Chondrocyte (in vitro differentiated cells): ENCODE data around the gene KLK13. TPM values are rescaled to one million over a fixed set of nuclear protein-coding genes. Genes with fewer than 3 reads are reported as not detected.

ENCODE experiments used
- DNase-seq: peaks from one replicate; pipeline ENCODE4 v3.0.0; 2021; ENCODE audit warnings: mixed read lengths, low spot score
- H3K27ac Mint-ChIP-seq: one replicate; pipeline ENCODE4 v1.8.0; 2021; ENCODE audit warnings: mild to moderate bottlenecking, moderate library complexity, mixed read lengths; ENCODE audit not compliant: unreplicated experiment
- H3K27me3 Mint-ChIP-seq: 2 replicates; pipeline ENCODE4 v1.8.0; 2021; ENCODE audit warnings: low read depth, mixed read lengths
- H3K36me3 Mint-ChIP-seq: 2 replicates; pipeline ENCODE4 v1.8.0; 2021; ENCODE audit warnings: low read depth, mixed read lengths
- H3K4me1 Mint-ChIP-seq: 2 replicates; pipeline ENCODE4 v1.8.0; 2021; ENCODE audit warnings: low read depth, mild to moderate bottlenecking, mixed read lengths
- H3K4me3 Mint-ChIP-seq: one replicate; pipeline ENCODE4 v1.8.0; 2021; ENCODE audit warnings: mild to moderate bottlenecking, moderate library complexity, mixed read lengths; ENCODE audit not compliant: unreplicated experiment
- H3K9me3 Mint-ChIP-seq: 2 replicates; pipeline ENCODE4 v1.8.0; 2021; ENCODE audit warnings: low read depth, mixed read lengths
- total RNA-seq: library from RNA; stranded (reverse); gene quantifications from 3 replicates; pipeline ENCODE4 v1.2.1, GENCODE V29; 2021
- TF ChIP-seq, protein P1 (sequence below): fragments of 200-600 bp; sonication (generic); IDR thresholded peaks from 2 replicates; pipeline ENCODE4 v1.5.0; 2021; ENCODE audit warnings: antibody characterized with exemption, mild to moderate bottlenecking, moderate library complexity

Gene KLK13
- total RNA-seq, 1 donor from 2014 or later: not detected

DNA sequence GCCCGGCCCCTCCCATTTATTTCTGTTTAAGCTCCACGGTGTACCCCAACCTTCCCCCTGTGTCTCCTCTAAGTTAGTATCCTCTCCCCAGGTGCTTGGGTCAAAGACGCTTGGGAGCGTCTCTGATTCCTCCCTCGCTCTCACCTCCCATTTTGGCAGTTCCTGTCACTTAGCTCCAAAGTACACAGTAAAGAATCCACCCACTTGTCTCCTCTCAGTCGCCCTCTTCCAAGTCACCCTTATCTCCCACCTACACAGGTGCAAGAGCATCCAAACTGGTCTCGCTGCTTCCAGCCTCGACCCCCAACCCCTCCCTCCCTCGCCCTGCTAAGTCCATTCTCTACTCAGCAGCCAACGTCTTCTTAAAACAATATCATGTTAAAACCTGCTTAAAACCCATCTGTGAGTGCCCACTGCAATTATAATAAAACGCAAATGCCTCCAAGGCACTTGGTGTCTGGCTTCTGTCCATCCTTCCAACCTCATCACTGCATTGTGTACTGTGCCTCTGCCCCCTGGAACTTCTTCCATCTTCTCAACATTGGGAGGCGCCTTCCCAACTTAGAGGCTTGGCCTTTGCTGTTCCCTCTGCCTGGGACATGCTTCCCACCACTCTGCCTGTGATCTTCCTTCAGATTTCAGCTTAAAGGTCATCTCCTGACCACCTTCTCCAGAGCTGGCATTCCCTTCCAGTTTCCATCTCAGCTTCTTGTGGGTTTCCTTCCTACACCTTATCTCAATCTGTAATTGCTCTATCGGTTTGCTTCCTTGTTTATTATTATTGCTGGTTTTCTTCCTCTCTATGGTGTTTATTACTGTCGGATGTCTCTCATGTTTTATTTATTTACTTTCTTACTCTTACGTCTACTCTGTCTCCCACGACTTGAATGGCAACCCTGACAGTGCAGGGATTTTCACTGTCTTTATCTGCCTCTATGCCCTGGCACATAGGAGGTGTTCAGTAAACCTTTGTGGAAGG lies 27.3 kb upstream of the KLK13 start:
- TF ChIP-seq, protein P1, sequence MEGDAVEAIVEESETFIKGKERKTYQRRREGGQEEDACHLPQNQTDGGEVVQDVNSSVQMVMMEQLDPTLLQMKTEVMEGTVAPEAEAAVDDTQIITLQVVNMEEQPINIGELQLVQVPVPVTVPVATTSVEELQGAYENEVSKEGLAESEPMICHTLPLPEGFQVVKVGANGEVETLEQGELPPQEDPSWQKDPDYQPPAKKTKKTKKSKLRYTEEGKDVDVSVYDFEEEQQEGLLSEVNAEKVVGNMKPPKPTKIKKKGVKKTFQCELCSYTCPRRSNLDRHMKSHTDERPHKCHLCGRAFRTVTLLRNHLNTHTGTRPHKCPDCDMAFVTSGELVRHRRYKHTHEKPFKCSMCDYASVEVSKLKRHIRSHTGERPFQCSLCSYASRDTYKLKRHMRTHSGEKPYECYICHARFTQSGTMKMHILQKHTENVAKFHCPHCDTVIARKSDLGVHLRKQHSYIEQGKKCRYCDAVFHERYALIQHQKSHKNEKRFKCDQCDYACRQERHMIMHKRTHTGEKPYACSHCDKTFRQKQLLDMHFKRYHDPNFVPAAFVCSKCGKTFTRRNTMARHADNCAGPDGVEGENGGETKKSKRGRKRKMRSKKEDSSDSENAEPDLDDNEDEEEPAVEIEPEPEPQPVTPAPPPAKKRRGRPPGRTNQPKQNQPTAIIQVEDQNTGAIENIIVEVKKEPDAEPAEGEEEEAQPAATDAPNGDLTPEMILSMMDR: no peak
- no peak overlapping the region for H3K27ac Mint-ChIP-seq
- H3K4me1 Mint-ChIP-seq: peaks cover 2% of the 10 kb centered on the region
- peaks cover 6% of the 10 kb centered on the region for H3K36me3 Mint-ChIP-seq
- H3K27me3 Mint-ChIP-seq: no peaks in the 10 kb centered on the region
- no peak for DNase-seq
- H3K4me3 Mint-ChIP-seq: no peak overlapping the region
- no peaks in the 10 kb centered on the region for H3K9me3 Mint-ChIP-seq

DNA sequence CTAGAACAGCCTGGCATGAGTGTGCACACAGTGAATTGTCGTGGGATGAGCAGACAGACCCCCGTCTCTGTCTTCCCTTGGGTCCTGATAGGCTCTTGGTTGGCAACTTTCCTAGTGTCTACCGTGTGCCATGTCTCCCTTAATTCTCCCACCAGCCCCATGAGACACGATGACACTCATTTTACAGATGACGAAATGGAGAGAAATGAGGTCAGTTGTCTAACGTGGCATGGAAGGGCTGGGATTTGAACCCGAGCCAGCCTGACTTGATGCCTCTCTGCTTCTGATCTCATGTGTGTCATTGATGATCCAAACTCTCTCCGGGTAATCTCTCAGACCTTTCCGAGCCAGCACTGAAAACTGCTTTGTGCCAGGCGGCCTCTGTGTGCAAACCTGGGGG lies 26.2 kb upstream of the KLK13 start:
- H3K4me1 Mint-ChIP-seq: peaks cover 2% of the 10 kb centered on the region
- no peak overlapping the region for H3K27ac Mint-ChIP-seq
- TF ChIP-seq, protein P1: no peak
- peaks cover 2% of the 10 kb centered on the region for H3K36me3 Mint-ChIP-seq
- no peak overlapping the region for H3K4me3 Mint-ChIP-seq
- DNase-seq: no peak
- H3K27me3 Mint-ChIP-seq: no peaks in the 10 kb centered on the region
- no peaks in the 10 kb centered on the region for H3K9me3 Mint-ChIP-seq

GRCh38 chr19:51090471-51090870 lies 25.6 kb upstream of the KLK13 start:
- no peaks in the 10 kb centered on the region for H3K9me3 Mint-ChIP-seq
- no peaks in the 10 kb centered on the region for H3K27me3 Mint-ChIP-seq
- no peak overlapping the region for H3K4me3 Mint-ChIP-seq
- H3K27ac Mint-ChIP-seq: no peak overlapping the region
- H3K4me1 Mint-ChIP-seq: peaks cover 2% of the 10 kb centered on the region
- peaks cover 2% of the 10 kb centered on the region for H3K36me3 Mint-ChIP-seq
- TF ChIP-seq, protein P1: no peak
- DNase-seq: no peak

DNA sequence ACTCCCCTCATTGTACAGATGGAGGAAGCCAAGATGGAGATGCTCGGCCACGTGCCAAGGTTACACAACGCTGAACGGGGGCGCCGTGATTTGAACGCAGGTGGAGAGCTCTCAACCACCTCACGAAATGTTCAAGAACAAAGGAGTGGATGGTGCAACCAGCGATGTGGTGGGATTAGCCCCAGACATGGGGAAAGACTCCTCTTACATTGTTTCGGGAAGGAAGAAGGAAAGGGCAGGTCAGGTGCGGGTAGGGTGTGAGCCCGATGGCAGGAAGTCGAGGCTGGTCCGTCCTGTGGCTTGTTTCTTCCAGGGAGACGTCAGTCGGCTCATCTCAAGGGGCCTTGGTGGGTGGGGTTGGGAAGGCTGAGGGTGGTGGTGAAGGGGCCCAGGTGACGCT lies 24.9 kb upstream of the KLK13 start:
- no peak for DNase-seq
- TF ChIP-seq, protein P1: no peak
- H3K4me3 Mint-ChIP-seq: no peak overlapping the region
- peaks cover 2% of the 10 kb centered on the region for H3K36me3 Mint-ChIP-seq
- H3K27ac Mint-ChIP-seq: no peak overlapping the region
- peaks cover 2% of the 10 kb centered on the region for H3K4me1 Mint-ChIP-seq
- no peaks in the 10 kb centered on the region for H3K27me3 Mint-ChIP-seq
- H3K9me3 Mint-ChIP-seq: no peaks in the 10 kb centered on the region

DNA sequence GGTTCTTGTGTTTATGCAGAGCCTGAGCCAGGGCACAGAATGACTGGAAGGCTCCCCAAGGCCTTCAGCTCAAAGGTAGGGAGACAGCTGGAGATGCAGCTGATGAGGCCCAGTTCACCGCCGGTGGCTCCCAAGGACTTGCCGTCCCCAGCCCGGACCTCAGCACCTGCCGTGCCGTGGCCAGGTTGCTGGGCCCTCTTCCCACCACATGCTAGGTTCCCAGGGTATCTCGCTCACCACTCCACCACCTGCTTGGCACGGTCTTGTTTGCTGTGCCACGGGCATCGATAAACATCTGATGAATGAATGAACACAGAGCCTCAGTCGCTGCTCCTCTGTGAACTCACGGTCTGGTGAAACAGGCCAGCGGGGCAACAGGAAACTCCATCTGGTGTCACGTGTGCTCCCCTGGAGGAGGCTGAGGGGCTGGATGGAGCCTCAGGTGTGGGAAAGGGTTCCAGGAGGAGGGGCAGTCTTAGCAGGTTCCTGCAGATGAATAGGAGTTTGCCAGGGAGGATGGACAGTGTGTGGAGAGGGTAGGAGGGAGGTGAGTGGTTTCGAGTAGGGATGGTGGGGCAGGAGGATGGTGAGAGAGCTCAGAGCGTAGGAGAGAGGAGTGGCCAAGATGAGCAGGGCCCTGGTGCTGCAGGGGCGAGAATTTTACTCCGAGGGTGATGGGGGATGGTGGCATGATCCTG lies 21.4 kb upstream of the KLK13 start:
- Mint-ChIP-seq H3K4me1 (no peaks in the 10 kb centered on the region), H3K27me3 (peaks cover 13% of the 10 kb centered on the region), H3K36me3 (peaks cover 2% of the 10 kb centered on the region), H3K27ac (no peak overlapping the region), H3K9me3 (no peaks in the 10 kb centered on the region), H3K4me3 (no peak overlapping the region)
- no peak for DNase-seq
- TF ChIP-seq, protein P1: no peak
